ENCODE data around the gene ZNF343.

Gene ZNF343

GRCh38 chr20:2515203-2515602, 6.5 kb upstream of the ZNF343 start:
- no peaks in the 10 kb centered on the region for H3K36me3 ChIP-seq (ENCODE audit: control insufficient read depth in 1 of 2, insufficient read depth in 2 of 2, low read length in 2 of 2)

GRCh38 chr20:2509794-2510193, 1.1 kb upstream of the ZNF343 start:
- no peak overlapping the region for H2AK5ac ChIP-seq (ENCODE audit: low read length)
- no peak overlapping the region for H4K91ac ChIP-seq (ENCODE audit: low read depth, low read length)
- no peak overlapping the region for H3K14ac ChIP-seq (ENCODE audit: low read length)
- peaks cover 6 to 8% of the 10 kb centered on the region in 2 experiments for H3K4me1 ChIP-seq (ENCODE audit: control insufficient read depth in 1 of 2, insufficient read depth in 2 of 2, low read length in 2 of 2)
- H3K79me1 ChIP-seq (ENCODE audit: low read length): peaks cover 7% of the 10 kb centered on the region
- no peak overlapping the region for H3K4me3 ChIP-seq (ENCODE audit: low read depth, low read length)
- H2AFZ ChIP-seq (ENCODE audit: insufficient read depth, low read length, poor library complexity): no peak overlapping the region
- no peaks in the 10 kb centered on the region for H3K36me3 ChIP-seq (ENCODE audit: control insufficient read depth in 1 of 2, insufficient read depth in 2 of 2, low read length in 2 of 2)
- no peak overlapping the region for H3K23ac ChIP-seq (ENCODE audit: low read length)
- H2BK120ac ChIP-seq (ENCODE audit: insufficient read depth, low read length, poor library complexity): no peak overlapping the region
- H4K12ac ChIP-seq (ENCODE audit: low read depth, low read length): no peak overlapping the region
- H3K27me3 ChIP-seq (ENCODE audit: insufficient read depth, low read length): peaks cover 5% of the 10 kb centered on the region
- no peak overlapping the region for H3K4ac ChIP-seq (ENCODE audit: low read depth, low read length)
- no peaks in the 10 kb centered on the region for H3K9me3 ChIP-seq (ENCODE audit: insufficient read depth, low read depth, low read length)
- H2BK5ac ChIP-seq (ENCODE audit: low read depth, low read length, poor library complexity): no peak overlapping the region
- H4K8ac ChIP-seq (ENCODE audit: low read depth, low read length): no peak overlapping the region
- WGBS (ENCODE audit: extremely low coverage, insufficient coverage, insufficient read length): no CpG with 5 or more reads among the region's 3 CpGs
- no peak overlapping the region for H3K27ac ChIP-seq (ENCODE audit: low read depth, low read length)
- H3K9ac ChIP-seq (ENCODE audit: low read length): no peak overlapping the region
- H2BK12ac ChIP-seq (ENCODE audit: low read length): no peak overlapping the region
- H3K4me2 ChIP-seq (ENCODE audit: low read length): peak overlapping the region; percentile 81
- H3K79me2 ChIP-seq (ENCODE audit: control insufficient read depth, insufficient read depth, low read length, poor library complexity): peaks cover 7% of the 10 kb centered on the region
- peak; percentile 59 to 82 for DNase-seq
- no peak overlapping the region for H3K18ac ChIP-seq (ENCODE audit: low read length)

More at GRCh38 chr20:2515203-2515602, 6.5 kb upstream of the ZNF343 start:
- no peak overlapping the region for H3K27ac ChIP-seq (ENCODE audit: low read depth, low read length)
- H2AK5ac ChIP-seq (ENCODE audit: low read length): no peak overlapping the region
- H3K4me3 ChIP-seq (ENCODE audit: low read depth, low read length): no peak overlapping the region
- no peak overlapping the region for H3K23ac ChIP-seq (ENCODE audit: low read length)
- H4K12ac ChIP-seq (ENCODE audit: low read depth, low read length): no peak overlapping the region
- H3K79me2 ChIP-seq (ENCODE audit: control insufficient read depth, insufficient read depth, low read length, poor library complexity): no peaks in the 10 kb centered on the region
- no peak overlapping the region for H2AFZ ChIP-seq (ENCODE audit: insufficient read depth, low read length, poor library complexity)
- no peak for DNase-seq
- no peak overlapping the region for H2BK12ac ChIP-seq (ENCODE audit: low read length)
- no CpG with 5 or more reads among the region's 1 CpG for WGBS (ENCODE audit: extremely low coverage, insufficient coverage, insufficient read length)
- H4K8ac ChIP-seq (ENCODE audit: low read depth, low read length): no peak overlapping the region
- no peak overlapping the region for H3K4ac ChIP-seq (ENCODE audit: low read depth, low read length)
- no peak overlapping the region for H2BK120ac ChIP-seq (ENCODE audit: insufficient read depth, low read length, poor library complexity)
- no peak overlapping the region for H3K18ac ChIP-seq (ENCODE audit: low read length)
- no peaks in the 10 kb centered on the region for H3K79me1 ChIP-seq (ENCODE audit: low read length)
- peaks cover 7% of the 10 kb centered on the region for H3K27me3 ChIP-seq (ENCODE audit: insufficient read depth, low read length)
- no peak overlapping the region for H4K91ac ChIP-seq (ENCODE audit: low read depth, low read length)
- H2BK5ac ChIP-seq (ENCODE audit: low read depth, low read length, poor library complexity): no peak overlapping the region
- H3K9ac ChIP-seq (ENCODE audit: low read length): no peak overlapping the region
- H3K4me1 ChIP-seq (ENCODE audit: control insufficient read depth in 1 of 2, insufficient read depth in 2 of 2, low read length in 2 of 2): no peaks in the 10 kb centered on the region
- H3K4me2 ChIP-seq (ENCODE audit: low read length): no peak overlapping the region
- no peak overlapping the region for H3K14ac ChIP-seq (ENCODE audit: low read length)
- H3K9me3 ChIP-seq (ENCODE audit: insufficient read depth, low read depth, low read length): no peaks in the 10 kb centered on the region

GRCh38 chr20:2509468-2509781, 710 bp upstream of the ZNF343 start:
- peak overlapping the region; percentile 77 for H3K4me3 ChIP-seq (ENCODE audit: low read depth, low read length)
- WGBS (ENCODE audit: extremely low coverage, insufficient coverage, insufficient read length): no CpG with 5 or more reads among the region's 9 CpGs
- DNase-seq: peak; percentile 38 to 61
- H2BK120ac ChIP-seq (ENCODE audit: insufficient read depth, low read length, poor library complexity): no peak overlapping the region
- no peaks in the 10 kb centered on the region for H3K9me3 ChIP-seq (ENCODE audit: insufficient read depth, low read depth, low read length)
- H3K79me1 ChIP-seq (ENCODE audit: low read length): peaks cover 7% of the 10 kb centered on the region
- no peak overlapping the region for H3K18ac ChIP-seq (ENCODE audit: low read length)
- peak overlapping the region; percentile 65 for H3K9ac ChIP-seq (ENCODE audit: low read length)
- H3K14ac ChIP-seq (ENCODE audit: low read length): peak overlapping the region; percentile 58
- no peak overlapping the region for H2BK5ac ChIP-seq (ENCODE audit: low read depth, low read length, poor library complexity)
- no peak overlapping the region for H3K23ac ChIP-seq (ENCODE audit: low read length)
- H2AFZ ChIP-seq (ENCODE audit: insufficient read depth, low read length, poor library complexity): peak overlapping the region; percentile 68
- no peak overlapping the region for H2BK12ac ChIP-seq (ENCODE audit: low read length)
- no peak overlapping the region for H3K4ac ChIP-seq (ENCODE audit: low read depth, low read length)
- no peak overlapping the region for H3K27ac ChIP-seq (ENCODE audit: low read depth, low read length)
- peak overlapping the region; percentile 63 for H4K12ac ChIP-seq (ENCODE audit: low read depth, low read length)
- H3K79me2 ChIP-seq (ENCODE audit: control insufficient read depth, insufficient read depth, low read length, poor library complexity): peaks cover 7% of the 10 kb centered on the region
- no peaks in the 10 kb centered on the region for H3K36me3 ChIP-seq (ENCODE audit: control insufficient read depth in 1 of 2, insufficient read depth in 2 of 2, low read length in 2 of 2)
- peak overlapping the region; percentile 94 for H4K8ac ChIP-seq (ENCODE audit: low read depth, low read length)
- H2AK5ac ChIP-seq (ENCODE audit: low read length): peak overlapping the region; percentile 13
- peaks cover 6 to 8% of the 10 kb centered on the region in 2 experiments for H3K4me1 ChIP-seq (ENCODE audit: control insufficient read depth in 1 of 2, insufficient read depth in 2 of 2, low read length in 2 of 2)
- H3K4me2 ChIP-seq (ENCODE audit: low read length): peak overlapping the region; percentile 81
- peaks cover 2% of the 10 kb centered on the region for H3K27me3 ChIP-seq (ENCODE audit: insufficient read depth, low read length)
- peak overlapping the region; percentile 59 for H4K91ac ChIP-seq (ENCODE audit: low read depth, low read length)

- H3K23ac ChIP-seq (ENCODE audit: low read length): no peak overlapping the region
- no peak overlapping the region for H3K27ac ChIP-seq (ENCODE audit: low read depth, low read length)
- no peaks in the 10 kb centered on the region for H3K36me3 ChIP-seq (ENCODE audit: control insufficient read depth in 1 of 2, insufficient read depth in 2 of 2, low read length in 2 of 2)
- peak overlapping the region; percentile 81 for H3K4me2 ChIP-seq (ENCODE audit: low read length)
- H4K12ac ChIP-seq (ENCODE audit: low read depth, low read length): peak overlapping the region; percentile 47
- H2BK120ac ChIP-seq (ENCODE audit: insufficient read depth, low read length, poor library complexity): no peak overlapping the region
- no CpG with 5 or more reads among the region's 22 CpGs for WGBS (ENCODE audit: extremely low coverage, insufficient coverage, insufficient read length)
- H3K27me3 ChIP-seq (ENCODE audit: insufficient read depth, low read length): peaks cover 2% of the 10 kb centered on the region
- H3K18ac ChIP-seq (ENCODE audit: low read length): peak overlapping the region; percentile 60
- peak overlapping the region; percentile 35 for H2AK5ac ChIP-seq (ENCODE audit: low read length)
- no peak overlapping the region for H2BK5ac ChIP-seq (ENCODE audit: low read depth, low read length, poor library complexity)
- no peaks in the 10 kb centered on the region for H3K9me3 ChIP-seq (ENCODE audit: insufficient read depth, low read depth, low read length)
- peaks cover 7% of the 10 kb centered on the region for H3K79me1 ChIP-seq (ENCODE audit: low read length)
- H4K91ac ChIP-seq (ENCODE audit: low read depth, low read length): peak overlapping the region; percentile 83
- H3K14ac ChIP-seq (ENCODE audit: low read length): peak overlapping the region; percentile 59
- H2BK12ac ChIP-seq (ENCODE audit: low read length): no peak overlapping the region
- peak overlapping the region; percentile 44 for H3K4ac ChIP-seq (ENCODE audit: low read depth, low read length)
- H3K4me1 ChIP-seq (ENCODE audit: control insufficient read depth in 1 of 2, insufficient read depth in 2 of 2, low read length in 2 of 2): peaks cover 6 to 8% of the 10 kb centered on the region in 2 experiments
- peak overlapping the region; percentile 98 for H4K8ac ChIP-seq (ENCODE audit: low read depth, low read length)
- peak overlapping the region; percentile 64 for H3K9ac ChIP-seq (ENCODE audit: low read length)
- H2AFZ ChIP-seq (ENCODE audit: insufficient read depth, low read length, poor library complexity): peak overlapping the region; percentile 68
- H3K4me3 ChIP-seq (ENCODE audit: low read depth, low read length): peak overlapping the region; percentile 81
- peaks cover 7% of the 10 kb centered on the region for H3K79me2 ChIP-seq (ENCODE audit: control insufficient read depth, insufficient read depth, low read length, poor library complexity)
- no peak for DNase-seq
Measured at GRCh38 chr20:2507875-2508630, 662 bp downstream of the ZNF343 start.

All from trophoblast cell (in vitro differentiated cells and primary cell).